GM10266 (cell line): Measurements from ENCODE around the gene CDK1.

Source experiments
- DNase-seq: peaks from one replicate; pipeline ENCODE4 v3.0.0; 2012; ENCODE audit errors: extremely low spot score
- CTCF ChIP-seq: IDR thresholded peaks from 2 replicates; pipeline ENCODE4 v1.5.1; 2012; ENCODE audit warnings: mild to moderate bottlenecking, low read depth; ENCODE audit not compliant: control insufficient read depth, insufficient read depth; ENCODE audit errors: missing control alignments

Gene CDK1

GRCh38 chr10:60795465-60796202 is 17.4 kb downstream of the CDK1 start:
- no peak for DNase-seq
- no peak for TF ChIP-seq CTCF

- TF ChIP-seq CTCF, result no peak
- no peak for DNase-seq
Observed at GRCh38 chr10:60796481-60796880, 18.2 kb downstream of the CDK1 start.

GRCh38 chr10:60797200-60797599 is 18.9 kb downstream of the CDK1 start:
- no peak for TF ChIP-seq CTCF
- no peak for DNase-seq

GRCh38 chr10:60798031-60798430 is 19.8 kb downstream of the CDK1 start:
- TF ChIP-seq CTCF, result no peak
- no peak for DNase-seq

- no peak for DNase-seq
- no peak for TF ChIP-seq CTCF
Observed at GRCh38 chr10:60798870-60799269, 20.6 kb downstream of the CDK1 start.

- TF ChIP-seq CTCF, result no peak
- no peak for DNase-seq
Observed at GRCh38 chr10:60799971-60800650, 21.8 kb downstream of the CDK1 start.

- DNase-seq, result no peak
- no peak for TF ChIP-seq CTCF
Observed at GRCh38 chr10:60800918-60801317, 22.6 kb downstream of the CDK1 start.
